T47D (cell line): Measurements from ENCODE around the gene FRY.
A peak's percentile ranks its signal among the peaks of the same experiment; 100 is the strongest.

Experiments
- DNase-seq, 2 experiments: peaks; one replicate each; pipeline versions ENCODE4 v3.0.0 to v3.0.0-alpha.2; 2011 to 2012; ENCODE audit warnings: low read depth in 1 of 2, low spot score in 1 of 2
- JUND ChIP-seq: IDR thresholded peaks from 2 replicates; pipeline ENCODE4 v1.6.1; 2012; ENCODE audit warnings: low read depth
- in situ Hi-C: cut with HindIII; loops from 2 replicates; pipeline ENCODE4 v1.10.0; 2016; ENCODE audit warnings: low sequenced_read_pairs, low pct_unique_long_range_greater_than_20kb

FRY gene

DNA sequence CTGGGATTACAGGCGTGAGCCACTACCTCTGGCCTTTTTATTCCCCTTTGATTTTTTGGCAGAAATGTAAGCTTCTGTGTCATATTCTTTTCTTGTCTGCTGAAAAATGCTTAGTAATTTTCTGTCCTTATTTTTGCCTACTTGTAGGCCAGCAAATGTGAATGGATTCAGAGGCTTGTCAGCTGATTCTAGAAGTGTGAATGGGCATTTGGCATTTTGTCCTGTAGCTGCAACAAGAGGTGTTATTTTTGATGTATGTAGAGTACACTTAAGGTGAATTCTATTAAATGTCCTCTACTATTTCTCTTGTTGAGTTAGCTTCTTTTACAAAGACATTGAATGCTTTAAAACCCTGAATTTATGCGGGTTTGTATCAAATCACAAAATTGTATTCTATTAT, 50.0 kb downstream of the FRY start:
- DNase-seq: no peak
- no peak for TF ChIP-seq JUND
- in situ Hi-C loops: no loop called here

DNA sequence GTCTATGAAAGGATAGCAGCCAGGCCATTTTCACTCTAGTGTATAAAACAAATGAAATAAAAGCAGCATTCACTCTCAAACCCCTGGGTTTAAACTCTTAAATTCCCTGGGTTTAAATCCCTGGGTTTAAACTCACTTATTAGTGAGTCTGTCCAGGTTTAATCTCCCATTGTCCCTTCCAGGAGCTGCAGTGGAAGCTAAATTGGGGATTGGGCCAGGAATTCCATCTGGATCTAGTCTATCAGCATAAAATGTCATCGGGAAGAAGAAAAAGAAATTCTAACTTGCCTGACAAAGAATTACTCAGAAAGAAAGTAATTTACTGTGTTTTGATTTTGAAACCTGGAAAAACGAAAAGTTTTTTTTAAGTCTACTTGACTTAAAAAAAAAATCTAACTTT, 54.8 kb downstream of the FRY start:
- in situ Hi-C loops: no loop called here
- no peak for DNase-seq

DNA sequence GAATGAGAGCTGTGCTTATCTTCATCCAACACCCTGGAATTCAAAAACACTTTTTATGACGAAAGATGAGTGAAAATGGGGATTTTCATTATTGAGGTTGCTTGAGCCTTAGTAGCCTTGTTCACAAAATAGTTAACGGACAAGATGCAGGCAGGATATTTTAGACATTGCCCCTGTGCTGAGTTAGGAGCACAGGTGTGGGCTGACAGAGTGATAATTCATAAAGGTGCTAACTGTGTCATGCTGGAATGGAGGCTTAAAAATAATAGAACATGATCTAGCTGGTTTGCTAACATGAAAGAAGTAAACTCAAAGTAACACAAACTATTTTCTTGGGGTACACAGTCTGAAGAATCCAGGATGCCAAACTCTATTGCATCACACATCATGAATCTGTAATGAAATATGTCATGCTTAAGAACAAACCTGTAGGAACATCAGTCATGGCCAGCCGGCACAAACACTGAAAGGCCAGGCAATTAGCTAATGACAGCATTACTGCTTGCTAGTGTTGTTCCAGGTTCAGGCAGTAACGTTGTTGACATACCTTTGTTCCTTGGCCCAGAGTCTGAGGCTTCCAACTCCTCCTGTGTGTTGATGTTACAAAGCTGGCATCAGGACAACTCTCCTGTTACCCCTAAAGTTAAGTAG, 55.3 kb downstream of the FRY start:
- no peak for DNase-seq
- in situ Hi-C loops: no loop called here
- no peak for TF ChIP-seq JUND

More for the DNA sequence above, 54.8 kb downstream of the FRY start:
- no peak for TF ChIP-seq JUND

- in situ Hi-C loops: no loop called here
- TF ChIP-seq JUND: no peak
- peak in 1 of 2 experiments; percentile 14 for DNase-seq
Measured at GRCh38 chr13:32087955-32088747, 56.6 kb downstream of the FRY start.

DNA sequence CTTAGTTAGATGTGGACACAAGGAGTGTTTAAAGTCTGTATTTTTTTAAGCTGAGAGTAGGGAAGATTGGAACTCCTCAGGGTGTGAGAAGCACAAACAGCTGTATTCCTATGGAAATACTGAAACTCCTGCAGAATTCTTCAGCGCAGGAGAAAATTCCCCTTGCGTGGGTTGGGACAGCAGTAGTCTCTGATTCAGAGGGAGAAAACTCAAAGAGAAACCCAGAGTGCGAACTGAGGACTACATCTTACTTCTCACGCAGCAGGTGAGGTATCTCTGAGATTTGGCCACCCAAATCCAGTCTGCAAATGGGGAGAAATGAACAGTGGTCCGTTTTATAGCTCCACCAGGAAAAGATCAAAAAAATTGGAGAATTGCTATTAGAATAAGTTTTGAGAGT, 60.9 kb downstream of the FRY start:
- no peak for TF ChIP-seq JUND
- in situ Hi-C loops: no loop called here

GRCh38 chr13:32093006-32093405, 61.4 kb downstream of the FRY start:
- no peak for TF ChIP-seq JUND
- no peak for DNase-seq
- in situ Hi-C loops: no loop called here

More for the DNA sequence above, 60.9 kb downstream of the FRY start:
- no peak for DNase-seq

DNA sequence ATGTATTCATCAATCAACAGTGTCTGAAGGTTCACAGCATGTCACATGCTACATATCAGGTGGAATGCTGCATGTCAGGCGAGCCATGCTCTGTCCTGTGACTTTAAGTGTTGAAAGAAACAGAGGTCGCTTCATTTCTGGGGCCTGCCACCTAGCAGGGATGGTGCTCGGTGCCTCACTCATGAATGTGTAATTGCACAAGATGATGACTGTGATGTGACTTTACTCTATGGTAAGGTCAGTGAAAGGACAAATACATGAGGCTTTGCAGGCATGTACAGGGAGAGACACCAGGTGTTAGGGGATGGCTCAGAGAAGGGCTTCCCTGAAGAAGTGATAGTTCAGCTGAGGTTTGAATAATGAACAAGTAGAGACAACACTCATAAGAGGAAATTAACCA, 66.7 kb downstream of the FRY start:
- TF ChIP-seq JUND: no peak
- DNase-seq: no peak
- in situ Hi-C loops: no loop called here

- in situ Hi-C loops: no loop called here
- no peak for TF ChIP-seq JUND
Measured at GRCh38 chr13:32105653-32106313, 74.2 kb downstream of the FRY start.

GRCh38 chr13:32107474-32107873, 75.9 kb downstream of the FRY start:
- peak in 1 of 2 experiments; percentile 48 for DNase-seq
- in situ Hi-C loops: no loop called here

More at GRCh38 chr13:32105653-32106313, 74.2 kb downstream of the FRY start:
- DNase-seq: no peak

DNA sequence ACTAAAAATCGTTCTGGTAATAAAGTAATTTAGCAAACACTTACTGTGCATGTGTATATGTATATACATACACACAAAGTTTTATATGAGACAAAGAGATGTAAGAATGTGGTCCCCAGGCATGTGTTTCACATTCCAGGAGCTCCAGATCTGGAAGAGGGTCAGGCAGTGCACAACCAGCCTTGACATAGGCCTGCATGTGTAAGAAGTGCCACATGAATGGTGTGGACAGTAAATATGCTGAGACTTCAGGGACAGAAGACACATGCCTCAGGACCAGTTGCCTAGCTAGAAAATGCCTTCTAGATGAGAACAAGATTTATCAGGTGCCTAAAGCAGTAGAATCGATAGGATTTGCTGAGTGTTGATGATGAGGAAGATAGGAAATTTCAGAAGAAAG, 76.4 kb downstream of the FRY start:
- DNase-seq: no peak
- no peak for TF ChIP-seq JUND
- in situ Hi-C loops: no loop called here

More at GRCh38 chr13:32107474-32107873, 75.9 kb downstream of the FRY start:
- TF ChIP-seq JUND: no peak

DNA sequence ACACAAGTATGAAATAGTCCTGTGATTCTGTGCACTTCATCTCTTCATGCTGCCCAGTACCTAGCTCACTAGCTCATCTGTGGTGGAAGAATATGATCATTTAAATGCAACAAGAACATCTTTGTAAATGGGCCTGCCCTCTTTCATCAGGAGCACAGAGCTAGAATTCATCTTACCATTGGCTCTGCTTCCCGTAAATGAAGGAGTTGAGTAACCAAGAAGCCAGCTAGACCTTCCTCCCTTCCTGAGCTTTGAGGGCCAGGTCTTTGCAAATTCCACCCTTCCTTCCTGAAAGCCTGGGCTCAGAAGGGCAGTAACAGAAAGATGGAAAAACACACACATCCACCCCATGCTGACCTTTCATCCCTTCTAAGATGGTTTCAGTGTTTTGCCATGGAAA, 82.0 kb downstream of the FRY start:
- DNase-seq: no peak
- in situ Hi-C loops: no loop called here
- no peak for TF ChIP-seq JUND

DNA sequence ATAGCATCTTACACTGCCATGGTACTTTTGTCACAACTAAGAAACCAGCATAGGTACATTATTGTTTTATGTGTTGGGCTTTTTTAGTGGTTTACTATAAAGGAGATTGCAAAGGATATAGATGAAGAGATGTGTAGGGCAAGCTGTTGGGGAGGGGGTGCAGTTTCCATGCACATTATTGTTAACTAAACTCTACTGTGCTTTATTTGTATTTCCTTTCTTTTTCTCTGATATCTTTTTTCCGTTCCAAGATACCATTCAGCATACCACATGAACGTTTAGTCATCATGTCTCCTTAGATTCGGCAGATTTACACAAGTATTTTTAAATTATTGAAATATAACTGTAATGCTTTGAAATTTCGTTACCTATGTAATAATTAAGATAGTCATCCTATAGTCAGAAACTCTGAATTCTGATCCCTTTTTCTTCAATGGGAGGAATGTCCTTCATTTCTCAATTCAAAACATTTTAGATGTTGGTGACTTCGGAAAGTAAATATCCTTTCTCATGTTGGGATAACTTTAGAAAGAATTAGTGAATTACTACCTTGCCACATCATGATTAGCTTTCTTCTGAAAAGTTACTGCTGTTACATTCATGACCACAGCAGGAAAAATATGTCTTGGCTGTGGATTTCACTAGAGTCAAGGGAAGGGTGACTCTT, 82.8 kb downstream of the FRY start:
- in situ Hi-C loops: no loop called here
- TF ChIP-seq JUND: no peak

More for the DNA sequence above, 82.8 kb downstream of the FRY start:
- DNase-seq: no peak
